Tibial artery (tissue), 4 donors: Measurements from ENCODE around the gene FAM162A.
A peak's percentile ranks its signal among the peaks of the same experiment; 100 is the strongest.

Experiments used
- DNase-seq, 2 donors: peaks; one replicate each; pipeline ENCODE4 v3.0.0-alpha.2; 2019
- H3K27ac ChIP-seq, 2 donors: fragments of 200-600 bp; sonication (generic) in 1 of 2; 1 replicate in 1 of 2; 2 replicates in 1 of 2; pipeline ENCODE4 v1.5.1; 2018 to 2019; ENCODE audit warnings: mild to moderate bottlenecking in 1 of 2
- H3K27me3 ChIP-seq, 2 donors: fragments of 200-600 bp; sonication (generic) in 1 of 2; one replicate each; pipeline versions ENCODE4 v1.5.1 to v1.6.0; 2016 to 2019
- H3K36me3 ChIP-seq, 3 donors: fragments of 200-600 bp; sonication (generic) in 2 of 3; one replicate each; pipeline ENCODE4 v1.5.1; 2016 to 2019; ENCODE audit warnings: mild to moderate bottlenecking in 2 of 3
- H3K4me1 ChIP-seq, 4 donors: fragments of 200-600 bp; sonication (generic) in 2 of 4; 1 replicate in 3 of 4; 2 replicates in 1 of 4; pipeline ENCODE4 v1.5.1; 2016 to 2019
- H3K4me3 ChIP-seq, 2 donors: fragments of 200-600 bp; sonication (generic) in 1 of 2; 1 replicate in 1 of 2; 2 replicates in 1 of 2; pipeline ENCODE4 v1.5.1; 2018 to 2019; ENCODE audit warnings: mild to moderate bottlenecking in 2 of 2
- H3K9me3 ChIP-seq, 3 donors: fragments of 200-600 bp; sonication (generic) in 1 of 3; one replicate each; pipeline ENCODE4 v1.5.1; 2016 to 2019
- intact Hi-C: fragments of 100-400 bp; cut with DNase I; formaldehyde crosslinking; loops from one replicate; pipeline ENCODE4 v1.15.0; 2023; ENCODE audit warnings: low total_unique reads
- TF ChIP-seq, protein P1 (sequence below), 2 experiments: fragments of 200-600 bp in 1 of 2; fragments of 450-650 bp in 1 of 2; IDR thresholded peaks; one replicate each; pipeline ENCODE4 v1.5.1; 2017 to 2019; ENCODE audit warnings: antibody characterized with exemption in 2 of 2, mild to moderate bottlenecking in 1 of 2, moderate library complexity in 1 of 2

Gene FAM162A

DNA sequence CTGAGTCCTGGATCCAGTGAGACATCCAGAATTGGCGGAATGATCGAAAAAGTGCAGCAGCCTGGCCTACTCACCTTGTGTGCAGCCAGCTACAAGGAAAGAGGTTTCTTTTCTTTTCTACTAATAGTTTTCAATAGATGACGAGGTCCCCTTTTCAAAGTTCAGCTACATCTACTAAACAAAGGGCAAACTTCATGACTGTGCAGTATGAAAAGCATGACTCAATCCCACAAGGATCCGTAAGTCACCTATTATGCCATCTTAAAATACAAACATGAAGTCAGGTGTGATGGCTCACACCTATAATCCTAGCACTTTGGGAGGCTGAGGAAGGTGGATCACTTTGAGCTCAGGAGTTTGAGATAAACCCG lies 17.6 kb upstream of the FAM162A start:
- TF ChIP-seq, protein P1, sequence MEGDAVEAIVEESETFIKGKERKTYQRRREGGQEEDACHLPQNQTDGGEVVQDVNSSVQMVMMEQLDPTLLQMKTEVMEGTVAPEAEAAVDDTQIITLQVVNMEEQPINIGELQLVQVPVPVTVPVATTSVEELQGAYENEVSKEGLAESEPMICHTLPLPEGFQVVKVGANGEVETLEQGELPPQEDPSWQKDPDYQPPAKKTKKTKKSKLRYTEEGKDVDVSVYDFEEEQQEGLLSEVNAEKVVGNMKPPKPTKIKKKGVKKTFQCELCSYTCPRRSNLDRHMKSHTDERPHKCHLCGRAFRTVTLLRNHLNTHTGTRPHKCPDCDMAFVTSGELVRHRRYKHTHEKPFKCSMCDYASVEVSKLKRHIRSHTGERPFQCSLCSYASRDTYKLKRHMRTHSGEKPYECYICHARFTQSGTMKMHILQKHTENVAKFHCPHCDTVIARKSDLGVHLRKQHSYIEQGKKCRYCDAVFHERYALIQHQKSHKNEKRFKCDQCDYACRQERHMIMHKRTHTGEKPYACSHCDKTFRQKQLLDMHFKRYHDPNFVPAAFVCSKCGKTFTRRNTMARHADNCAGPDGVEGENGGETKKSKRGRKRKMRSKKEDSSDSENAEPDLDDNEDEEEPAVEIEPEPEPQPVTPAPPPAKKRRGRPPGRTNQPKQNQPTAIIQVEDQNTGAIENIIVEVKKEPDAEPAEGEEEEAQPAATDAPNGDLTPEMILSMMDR (IDR thresholded peaks at IDR 0.05) = no peak
- intact Hi-C loops = no loop called here
- H3K4me1 ChIP-seq = no peaks in the 10 kb centered on the region
- no peak for DNase-seq
- no peaks in the 10 kb centered on the region for H3K9me3 ChIP-seq
- H3K4me3 ChIP-seq = no peak overlapping the region
- H3K27me3 ChIP-seq = no peaks in the 10 kb centered on the region
- peaks cover 43 to 73% (median 47%) of the 10 kb centered on the region in 3 donors for H3K36me3 ChIP-seq
- H3K27ac ChIP-seq = no peak overlapping the region

DNA sequence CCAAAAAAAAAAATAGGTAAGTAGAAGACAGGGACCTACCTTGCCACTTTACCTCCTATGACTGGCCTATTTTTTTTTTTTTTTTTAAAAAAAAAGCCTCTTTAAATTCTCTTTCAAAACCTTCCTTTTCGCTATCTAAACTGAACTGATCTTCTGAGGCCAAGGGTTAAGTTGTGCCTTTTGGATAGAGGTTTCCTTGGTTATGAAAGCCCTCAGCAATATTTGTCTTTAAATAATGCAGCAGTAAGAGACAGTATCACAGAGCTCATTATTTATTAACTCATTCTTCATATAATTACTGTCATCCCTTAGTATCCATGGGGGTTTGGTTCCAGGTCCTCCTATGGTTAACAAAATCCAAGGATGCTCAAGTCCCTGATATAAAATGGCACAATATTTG lies 9.9 kb upstream of the FAM162A start:
- no peak for DNase-seq
- TF ChIP-seq, protein P1 (IDR thresholded peaks at IDR 0.05) = no peak
- Histone ChIP-seq H3K27me3 (no peaks in the 10 kb centered on the region), H3K4me1 (no peaks in the 10 kb centered on the region), H3K27ac (no peak overlapping the region), H3K36me3 (peaks cover 0 to 14% (median 0%) of the 10 kb centered on the region in 3 donors), H3K4me3 (no peak overlapping the region), H3K9me3 (no peaks in the 10 kb centered on the region)
- intact Hi-C loops = no loop called here

DNA sequence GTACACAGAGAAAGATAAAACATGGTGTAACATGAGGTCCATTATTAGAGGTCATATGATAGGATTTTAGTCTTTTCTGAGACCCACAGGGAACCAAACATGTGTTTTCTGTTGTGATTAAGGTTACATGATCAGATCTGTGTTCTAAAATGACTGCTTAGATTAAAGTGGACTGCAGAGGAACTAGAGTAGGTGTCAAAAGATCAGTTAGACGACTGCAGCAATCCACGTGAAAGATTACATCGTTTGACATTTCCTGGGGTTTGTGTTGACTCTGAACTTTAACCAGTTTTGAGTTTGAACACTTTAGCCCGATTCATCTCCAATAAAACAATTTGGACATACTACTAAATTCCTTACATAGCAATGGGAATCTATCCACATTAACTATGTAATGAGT lies 6.0 kb upstream of the FAM162A start:
- H3K4me1 ChIP-seq = peaks cover 0 to 8% (median 6%) of the 10 kb centered on the region in 4 donors
- intact Hi-C loops = no loop called here
- H3K9me3 ChIP-seq = no peaks in the 10 kb centered on the region
- no peaks in the 10 kb centered on the region for H3K36me3 ChIP-seq
- DNase-seq = no peak
- H3K27me3 ChIP-seq = no peaks in the 10 kb centered on the region
- TF ChIP-seq, protein P1 (IDR thresholded peaks at IDR 0.05) = no peak
- H3K27ac ChIP-seq = no peak overlapping the region
- no peak overlapping the region for H3K4me3 ChIP-seq

DNA sequence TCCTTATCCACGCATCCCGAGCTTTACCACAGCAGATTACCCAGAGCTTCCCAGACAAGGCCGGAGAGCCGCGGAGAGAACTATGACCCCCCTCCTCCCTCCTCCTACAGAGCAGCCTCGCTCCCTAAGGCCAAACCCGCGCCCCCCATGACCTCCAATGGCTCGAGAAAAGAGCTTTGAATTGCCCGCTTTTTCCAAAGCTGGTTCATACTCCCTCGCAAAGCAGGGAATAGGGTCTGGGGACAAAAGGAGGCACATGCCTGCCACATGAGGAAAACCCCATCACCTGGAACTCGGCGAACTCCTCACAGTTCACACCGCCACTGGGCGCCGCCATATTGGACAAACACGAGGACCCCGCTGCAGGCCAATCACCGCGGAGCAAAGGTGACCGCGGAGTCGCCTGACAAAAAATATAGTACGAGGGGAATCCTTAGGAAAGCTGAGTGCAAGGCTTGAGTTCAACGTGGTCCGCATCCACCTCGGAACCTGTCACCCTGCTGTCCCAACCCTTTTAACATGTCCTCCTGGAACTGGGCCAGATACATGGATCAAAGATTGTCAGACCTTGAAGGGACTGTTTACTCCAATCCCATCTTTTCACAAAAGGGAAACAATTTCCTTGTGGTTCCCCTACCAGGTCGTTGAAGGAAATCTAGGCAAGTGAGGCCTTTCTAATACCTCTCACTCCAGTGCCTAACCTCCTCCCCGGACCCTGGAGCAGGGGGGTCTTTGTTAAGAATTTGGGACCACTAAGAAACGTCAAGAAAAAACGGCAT lies 905 bp upstream of the FAM162A start, which contains the start of gene MIX23:
MIX23 (minus strand) TSS at position 344 of the 779 bp plus-strand sequence; CDS start at position 337, 7 bp downstream.
- no peaks in the 10 kb centered on the region for H3K27me3 ChIP-seq
- no peaks in the 10 kb centered on the region for H3K36me3 ChIP-seq
- peak; percentile 89 to 90 for DNase-seq
- H3K9me3 ChIP-seq = no peaks in the 10 kb centered on the region
- intact Hi-C loops = loop anchor here (10.0 kb wide), 1 partner anchor 302 kb away; the partner anchor contains the start of gene PARP14
- peaks cover 0 to 24% (median 12%) of the 10 kb centered on the region in 4 donors for H3K4me1 ChIP-seq
- TF ChIP-seq, protein P1 (IDR thresholded peaks at IDR 0.05) = no peak
- peak within 1 kb of the TSS; percentile 87 to 90 for H3K27ac ChIP-seq
- H3K4me3 ChIP-seq = peak within 1 kb of the TSS; percentile 72 to 82

DNA sequence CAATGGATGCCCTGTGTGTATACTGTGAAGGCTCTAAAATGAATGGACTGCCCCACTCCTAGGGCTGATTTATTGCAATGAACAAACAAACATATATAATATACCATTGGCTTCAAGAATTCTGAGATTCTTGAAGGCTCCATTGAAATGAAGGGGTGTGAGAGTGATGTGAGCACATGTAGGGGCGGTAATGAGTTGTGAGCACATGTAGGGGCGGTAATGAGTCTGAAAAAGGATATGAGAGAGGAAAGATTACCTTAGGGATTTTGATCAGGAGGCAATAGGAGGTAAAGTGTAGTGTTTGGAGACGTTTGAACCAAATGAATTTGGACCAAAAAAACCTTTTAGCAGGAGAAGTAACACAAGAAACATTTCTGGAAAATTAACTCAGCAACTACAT lies 3.7 kb downstream of the FAM162A start:
- DNase-seq = no peak
- Histone ChIP-seq H3K9me3 (no peaks in the 10 kb centered on the region), H3K27ac (no peak overlapping the region), H3K36me3 (no peaks in the 10 kb centered on the region), H3K27me3 (no peaks in the 10 kb centered on the region), H3K4me3 (no peak overlapping the region), H3K4me1 (peaks cover 0 to 15% (median 6%) of the 10 kb centered on the region in 4 donors)
- intact Hi-C loops = loop anchor here (10.0 kb wide), 1 partner anchor 297 kb away; the partner anchor contains the start of gene PARP14
- TF ChIP-seq, protein P1 (IDR thresholded peaks at IDR 0.05) = no peak
